Esophagus muscularis mucosa (tissue), 4 donors: ENCODE data around the gene CALCB. TPM values are rescaled to one million over a fixed set of nuclear protein-coding genes. Genes with fewer than 3 reads are reported as not detected.

ENCODE experiments used
- DNase-seq: peaks from one replicate; pipeline ENCODE4 v3.0.0-alpha.2; 2017; ENCODE audit errors: extremely low spot score
- H3K27ac ChIP-seq, 4 donors: fragments of 200-600 bp; sonication (generic); replicated peaks in 1 of 4; 1 replicate in 3 of 4; 2 replicates in 1 of 4; pipeline ENCODE4 v1.5.1; 2016 to 2019; ENCODE audit warnings: mild to moderate bottlenecking in 1 of 4
- H3K27me3 ChIP-seq, 4 donors: fragments of 200-600 bp; sonication (generic); one replicate each; pipeline versions ENCODE4 v1.5.1 to v1.6.0; 2016 to 2019
- H3K36me3 ChIP-seq, 4 donors: fragments of 200-600 bp; sonication (generic); one replicate each; pipeline ENCODE4 v1.5.1; 2016 to 2019
- H3K4me1 ChIP-seq, 4 donors: fragments of 200-600 bp; sonication (generic); one replicate each; pipeline ENCODE4 v1.5.1; 2016 to 2019
- H3K4me3 ChIP-seq, 4 donors: fragments of 200-600 bp; sonication (generic); 1 replicate in 2 of 4; 2 replicates in 2 of 4; pipeline ENCODE4 v1.5.1; 2016 to 2019; ENCODE audit warnings: mild to moderate bottlenecking in 4 of 4, moderate library complexity in 1 of 4
- H3K9me3 ChIP-seq, 4 donors: fragments of 200-600 bp; sonication (generic); 1 replicate in 3 of 4; 2 replicates in 1 of 4; pipeline ENCODE4 v1.5.1; 2016 to 2019
- EP300 ChIP-seq: sonication (generic); formaldehyde crosslinking; IDR thresholded peaks from one replicate; pipeline ENCODE4 v1.6.1; 2017; ENCODE audit warnings: antibody characterized with exemption
- POLR2A ChIP-seq: fragments of 450-650 bp; IDR thresholded peaks from one replicate; pipeline ENCODE4 v1.6.1; 2017; ENCODE audit warnings: antibody characterized with exemption, moderate library complexity, mild to moderate bottlenecking, low read depth
- POLR2AphosphoS5 ChIP-seq, 2 donors: sonication (generic); formaldehyde crosslinking; IDR thresholded peaks; one replicate each; pipeline ENCODE4 v1.6.1; 2017; ENCODE audit warnings: antibody characterized with exemption in 2 of 2
- WGBS: methylation state at CpG from one replicate; pipeline ENCODE4 v1.1.5; 2018; 5-methylcytosine and 5-hydroxymethylcytosine counted together
- intact Hi-C: fragments of 100-400 bp; cut with DNase I; formaldehyde crosslinking; loops from one replicate; pipeline ENCODE4 v1.15.1; 2023
- total RNA-seq, 4 donors: library from RNA; depleted of rRNA; stranded (reverse); fragments of >200 nt; gene quantifications; one replicate each; pipeline versions ENCODE4 v1.1.0 to v1.2.1, GENCODE V29; 2016
- TF ChIP-seq, protein P1 (sequence below), 3 experiments: fragments of 200-600 bp in 2 of 3; fragments of 450-650 bp in 1 of 3; sonication (generic) in 2 of 3; IDR thresholded peaks; one replicate each; pipeline ENCODE4 v1.5.1; 2017 to 2019; ENCODE audit warnings: antibody characterized with exemption in 3 of 3, mild to moderate bottlenecking in 2 of 3, moderate library complexity in 1 of 3

CALCB gene
- total RNA-seq, 4 donors from 2014 or later = not detected

DNA sequence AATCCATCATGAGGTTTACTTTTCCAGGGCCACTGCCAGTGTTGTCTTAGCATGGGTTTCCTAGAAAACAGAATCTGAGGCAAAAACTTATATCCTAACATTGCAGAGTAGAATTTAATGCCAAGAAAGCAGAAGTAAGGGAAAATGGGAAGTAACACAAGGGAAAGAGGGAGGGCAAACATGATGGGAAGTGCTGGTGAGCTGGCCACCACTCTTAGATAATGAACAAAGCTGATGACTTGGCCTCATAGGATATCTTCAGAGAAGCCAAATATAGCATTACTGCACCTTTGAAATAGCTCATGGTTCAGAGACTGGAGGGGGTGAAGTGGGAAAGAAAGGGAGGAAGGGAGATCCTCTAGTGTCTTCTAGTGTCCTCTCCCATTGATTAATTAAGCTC lies 24.8 kb upstream of the CALCB start:
- TF ChIP-seq, protein P1, sequence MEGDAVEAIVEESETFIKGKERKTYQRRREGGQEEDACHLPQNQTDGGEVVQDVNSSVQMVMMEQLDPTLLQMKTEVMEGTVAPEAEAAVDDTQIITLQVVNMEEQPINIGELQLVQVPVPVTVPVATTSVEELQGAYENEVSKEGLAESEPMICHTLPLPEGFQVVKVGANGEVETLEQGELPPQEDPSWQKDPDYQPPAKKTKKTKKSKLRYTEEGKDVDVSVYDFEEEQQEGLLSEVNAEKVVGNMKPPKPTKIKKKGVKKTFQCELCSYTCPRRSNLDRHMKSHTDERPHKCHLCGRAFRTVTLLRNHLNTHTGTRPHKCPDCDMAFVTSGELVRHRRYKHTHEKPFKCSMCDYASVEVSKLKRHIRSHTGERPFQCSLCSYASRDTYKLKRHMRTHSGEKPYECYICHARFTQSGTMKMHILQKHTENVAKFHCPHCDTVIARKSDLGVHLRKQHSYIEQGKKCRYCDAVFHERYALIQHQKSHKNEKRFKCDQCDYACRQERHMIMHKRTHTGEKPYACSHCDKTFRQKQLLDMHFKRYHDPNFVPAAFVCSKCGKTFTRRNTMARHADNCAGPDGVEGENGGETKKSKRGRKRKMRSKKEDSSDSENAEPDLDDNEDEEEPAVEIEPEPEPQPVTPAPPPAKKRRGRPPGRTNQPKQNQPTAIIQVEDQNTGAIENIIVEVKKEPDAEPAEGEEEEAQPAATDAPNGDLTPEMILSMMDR (IDR thresholded peaks at IDR 0.05) = no peak
- no peak for TF ChIP-seq POLR2AphosphoS5 (IDR thresholded peaks at IDR 0.05)
- no peak for TF ChIP-seq EP300
- TF ChIP-seq POLR2A = no peak
- Histone ChIP-seq H3K36me3 (no peaks in the 10 kb centered on the region), H3K4me1 (no peaks in the 10 kb centered on the region), H3K27me3 (no peaks in the 10 kb centered on the region), H3K4me3 (no peak overlapping the region), H3K9me3 (no peaks in the 10 kb centered on the region), H3K27ac (no peak overlapping the region)
- no peak for DNase-seq
- intact Hi-C loops = no loop called here

DNA sequence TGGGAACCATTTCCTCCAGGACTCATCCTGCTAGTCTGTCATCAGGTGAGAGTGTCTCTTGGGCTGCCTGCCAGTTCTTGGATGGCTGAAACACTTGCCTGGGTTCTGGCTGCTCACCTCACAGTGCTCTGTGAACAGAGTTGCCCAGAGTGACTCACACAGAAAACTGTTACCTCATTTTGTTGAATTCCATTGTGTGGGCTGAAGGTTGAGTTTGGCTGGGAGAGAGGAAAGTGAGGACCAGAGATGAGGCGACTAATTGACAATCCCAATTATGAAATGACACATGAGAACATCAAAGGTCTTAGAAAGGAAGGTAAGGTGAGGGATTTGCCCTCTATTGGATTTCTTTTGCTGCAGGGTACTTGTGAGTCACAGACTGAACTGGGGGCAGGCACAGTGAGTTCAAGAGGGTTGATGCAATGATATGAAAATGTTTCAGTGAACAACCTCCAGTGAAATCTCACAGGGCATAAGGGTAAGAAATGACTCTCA lies 20.2 kb upstream of the CALCB start:
- Histone ChIP-seq H3K27me3 (no peaks in the 10 kb centered on the region), H3K4me1 (no peaks in the 10 kb centered on the region), H3K27ac (no peak overlapping the region), H3K9me3 (no peaks in the 10 kb centered on the region), H3K4me3 (no peak overlapping the region), H3K36me3 (no peaks in the 10 kb centered on the region)
- 68% methylated on average over 1 of the region's 1 CpG for WGBS
- TF ChIP-seq, protein P1 (IDR thresholded peaks at IDR 0.05) = no peak
- no peak for TF ChIP-seq EP300
- TF ChIP-seq POLR2A = no peak
- TF ChIP-seq POLR2AphosphoS5 (IDR thresholded peaks at IDR 0.05) = no peak
- DNase-seq = no peak
- intact Hi-C loops = no loop called here

DNA sequence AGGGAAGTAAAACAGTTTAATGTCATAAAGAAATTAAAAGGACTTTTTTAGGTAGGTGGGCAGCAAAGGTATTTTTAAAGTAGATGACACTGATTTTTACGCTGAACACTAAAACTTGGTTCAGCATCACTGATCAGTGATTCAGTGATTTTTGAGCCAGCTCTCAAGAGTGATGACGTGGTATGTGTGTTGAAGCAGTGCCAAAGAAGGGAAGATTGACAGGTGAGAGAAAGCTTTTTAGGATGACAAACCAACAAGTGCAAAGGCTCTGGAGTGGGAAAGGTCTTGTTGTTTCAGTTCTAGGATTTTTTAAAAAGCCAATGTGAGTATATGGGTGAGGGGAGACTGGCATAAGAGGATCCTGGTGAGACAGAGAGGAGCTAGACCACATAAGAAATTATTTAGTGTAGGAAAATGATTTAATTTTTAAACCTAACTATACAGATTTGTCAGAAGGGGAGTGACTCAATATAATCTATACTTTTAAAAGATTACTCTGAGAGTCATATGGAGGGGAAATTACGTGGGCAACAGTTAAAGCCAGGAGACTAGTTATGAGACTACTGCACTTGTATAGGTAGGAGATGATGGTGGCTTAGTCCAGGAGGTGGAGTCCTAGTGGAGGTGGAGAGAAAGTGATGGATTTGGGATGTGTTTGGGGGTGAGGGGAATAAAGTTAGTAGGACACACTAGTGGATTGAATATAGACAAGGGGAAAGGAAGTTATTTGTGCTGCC lies 17.6 kb upstream of the CALCB start:
- no peak overlapping the region for H3K4me3 ChIP-seq
- intact Hi-C loops = no loop called here
- no peaks in the 10 kb centered on the region for H3K27me3 ChIP-seq
- 79% methylated on average over 3 of the region's 3 CpGs for WGBS
- no peak overlapping the region for H3K27ac ChIP-seq
- H3K9me3 ChIP-seq = no peaks in the 10 kb centered on the region
- H3K36me3 ChIP-seq = no peaks in the 10 kb centered on the region
- no peak for TF ChIP-seq POLR2AphosphoS5 (IDR thresholded peaks at IDR 0.05)
- TF ChIP-seq POLR2A = no peak
- TF ChIP-seq, protein P1 (IDR thresholded peaks at IDR 0.05) = no peak
- no peak for TF ChIP-seq EP300
- DNase-seq = no peak
- H3K4me1 ChIP-seq = no peaks in the 10 kb centered on the region

DNA sequence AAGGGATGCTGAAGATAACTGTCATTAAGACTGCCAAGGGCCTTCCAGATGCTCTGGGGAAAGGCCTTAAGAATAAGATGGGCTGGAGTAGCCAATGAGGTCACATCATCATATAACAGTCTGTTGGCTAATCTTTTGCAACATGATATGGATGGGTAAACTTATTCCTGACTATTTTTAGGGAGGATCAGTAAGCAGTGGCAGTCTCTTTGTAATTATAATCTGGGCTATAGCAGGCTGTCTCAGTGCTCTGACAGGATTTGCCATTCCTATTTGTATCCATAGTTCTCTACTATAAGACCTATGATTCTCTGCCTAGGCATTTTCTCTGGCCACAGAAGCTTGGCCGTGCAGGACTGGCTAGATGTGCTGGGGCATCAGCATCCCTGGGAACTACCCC lies 16.1 kb upstream of the CALCB start:
- H3K36me3 ChIP-seq = no peaks in the 10 kb centered on the region
- 91% methylated on average over 1 of the region's 1 CpG for WGBS
- H3K27me3 ChIP-seq = no peaks in the 10 kb centered on the region
- H3K4me1 ChIP-seq = no peaks in the 10 kb centered on the region
- DNase-seq = no peak
- TF ChIP-seq, protein P1 (IDR thresholded peaks at IDR 0.05) = no peak
- TF ChIP-seq POLR2A = no peak
- no peak for TF ChIP-seq EP300
- TF ChIP-seq POLR2AphosphoS5 (IDR thresholded peaks at IDR 0.05) = no peak
- intact Hi-C loops = no loop called here
- no peak overlapping the region for H3K4me3 ChIP-seq
- H3K27ac ChIP-seq = no peak overlapping the region
- H3K9me3 ChIP-seq = no peaks in the 10 kb centered on the region
